Parathyroid adenoma (tissue), 2 donors: ENCODE results near the gene PLXNC1.

Experiments used
- H2AFZ ChIP-seq: fragments of 300-600 bp; sonication (generic); one replicate; pipeline ENCODE4 v1.7.0; 2017; ENCODE audit warnings: antibody characterized with exemption, mild to moderate bottlenecking
- H3K27ac ChIP-seq: fragments of 300-600 bp; sonication (generic); one replicate; pipeline ENCODE4 v1.7.0; 2017
- H3K27me3 ChIP-seq: fragments of 300-600 bp; sonication (generic); one replicate; pipeline ENCODE4 v1.7.0; 2017; ENCODE audit warnings: low read length; ENCODE audit not compliant: control insufficient read depth, insufficient read depth
- H3K36me3 ChIP-seq: fragments of 300-600 bp; sonication (generic); one replicate; pipeline ENCODE4 v1.7.0; 2017; ENCODE audit warnings: low read length; ENCODE audit not compliant: control insufficient read depth, insufficient read depth
- H3K4me1 ChIP-seq: fragments of 300-600 bp; sonication (generic); one replicate; pipeline ENCODE4 v1.7.0; 2017; ENCODE audit warnings: control low read depth
- H3K4me2 ChIP-seq: fragments of 300-600 bp; sonication (generic); one replicate; pipeline ENCODE4 v1.7.0; 2017; ENCODE audit warnings: low read length
- H3K4me3 ChIP-seq: fragments of 300-600 bp; sonication (generic); one replicate; pipeline ENCODE4 v1.7.0; 2017; ENCODE audit warnings: low read depth, low read length
- H3K79me2 ChIP-seq: fragments of 300-600 bp; sonication (generic); one replicate; pipeline ENCODE4 v1.7.0; 2017; ENCODE audit warnings: control low read depth
- H3K9ac ChIP-seq: fragments of 300-600 bp; sonication (generic); one replicate; pipeline ENCODE4 v1.7.0; 2017; ENCODE audit warnings: mild to moderate bottlenecking
- H3K9me3 ChIP-seq: fragments of 300-600 bp; sonication (generic); one replicate; pipeline ENCODE4 v1.7.0; 2017; ENCODE audit warnings: low read length; ENCODE audit not compliant: control insufficient read depth
- CTCF ChIP-seq: fragments of 300-600 bp; sonication (generic); IDR thresholded peaks from one replicate; pipeline ENCODE4 v1.7.0; 2017; ENCODE audit warnings: antibody characterized with exemption, mild to moderate bottlenecking
- donor health status: primary hyperparathyroidism.

Gene PLXNC1

GRCh38 chr12:94116191-94116590, 32.2 kb upstream of the PLXNC1 start:
- no peak overlapping the region for H3K4me2 ChIP-seq
- no peak overlapping the region for H3K9ac ChIP-seq
- H3K27me3 ChIP-seq, result no peaks in the 10 kb centered on the region
- no peak overlapping the region for H3K27ac ChIP-seq
- no peak overlapping the region for H3K4me3 ChIP-seq
- no peaks in the 10 kb centered on the region for H3K79me2 ChIP-seq
- no peaks in the 10 kb centered on the region for H3K36me3 ChIP-seq
- H2AFZ ChIP-seq, result no peak overlapping the region
- no peaks in the 10 kb centered on the region for H3K9me3 ChIP-seq
- TF ChIP-seq CTCF, result no peak
- no peaks in the 10 kb centered on the region for H3K4me1 ChIP-seq

- Histone ChIP-seq H3K79me2 (no peaks in the 10 kb centered on the region), H3K9ac (no peak overlapping the region), H3K9me3 (no peaks in the 10 kb centered on the region), H3K27ac (no peak overlapping the region), H3K4me3 (no peak overlapping the region), H3K36me3 (no peaks in the 10 kb centered on the region), H2AFZ (no peak overlapping the region), H3K4me1 (no peaks in the 10 kb centered on the region), H3K4me2 (no peak overlapping the region), H3K27me3 (no peaks in the 10 kb centered on the region)
- TF ChIP-seq CTCF, result no peak
Observed at GRCh38 chr12:94121886-94122285, 26.5 kb upstream of the PLXNC1 start.

GRCh38 chr12:94122591-94122990, 25.8 kb upstream of the PLXNC1 start:
- Histone ChIP-seq H3K4me3 (no peak overlapping the region), H3K9ac (no peak overlapping the region), H3K4me2 (no peak overlapping the region), H2AFZ (no peak overlapping the region), H3K27ac (no peak overlapping the region), H3K9me3 (no peaks in the 10 kb centered on the region), H3K4me1 (no peaks in the 10 kb centered on the region), H3K27me3 (no peaks in the 10 kb centered on the region), H3K36me3 (no peaks in the 10 kb centered on the region), H3K79me2 (no peaks in the 10 kb centered on the region)
- no peak for TF ChIP-seq CTCF

GRCh38 chr12:94123127-94123526, 25.2 kb upstream of the PLXNC1 start:
- TF ChIP-seq CTCF, result no peak
- Histone ChIP-seq H3K36me3 (no peaks in the 10 kb centered on the region), H3K9me3 (no peaks in the 10 kb centered on the region), H2AFZ (no peak overlapping the region), H3K4me3 (no peak overlapping the region), H3K4me2 (no peak overlapping the region), H3K4me1 (no peaks in the 10 kb centered on the region), H3K27me3 (no peaks in the 10 kb centered on the region), H3K27ac (no peak overlapping the region), H3K9ac (no peak overlapping the region), H3K79me2 (no peaks in the 10 kb centered on the region)

GRCh38 chr12:94126067-94126466, 22.3 kb upstream of the PLXNC1 start:
- H3K4me2 ChIP-seq, result no peak overlapping the region
- H3K27ac ChIP-seq, result no peak overlapping the region
- no peaks in the 10 kb centered on the region for H3K27me3 ChIP-seq
- H3K9me3 ChIP-seq, result no peaks in the 10 kb centered on the region
- H2AFZ ChIP-seq, result no peak overlapping the region
- H3K4me3 ChIP-seq, result no peak overlapping the region
- no peaks in the 10 kb centered on the region for H3K79me2 ChIP-seq
- no peaks in the 10 kb centered on the region for H3K36me3 ChIP-seq
- no peak overlapping the region for H3K9ac ChIP-seq
- no peaks in the 10 kb centered on the region for H3K4me1 ChIP-seq
- TF ChIP-seq CTCF, result no peak
